Measurements from ENCODE around the gene TBX2.

GRCh38 chr17:61448042-61448441, 48.4 kb downstream of the TBX2 start:
- TF ChIP-seq, protein P1, sequence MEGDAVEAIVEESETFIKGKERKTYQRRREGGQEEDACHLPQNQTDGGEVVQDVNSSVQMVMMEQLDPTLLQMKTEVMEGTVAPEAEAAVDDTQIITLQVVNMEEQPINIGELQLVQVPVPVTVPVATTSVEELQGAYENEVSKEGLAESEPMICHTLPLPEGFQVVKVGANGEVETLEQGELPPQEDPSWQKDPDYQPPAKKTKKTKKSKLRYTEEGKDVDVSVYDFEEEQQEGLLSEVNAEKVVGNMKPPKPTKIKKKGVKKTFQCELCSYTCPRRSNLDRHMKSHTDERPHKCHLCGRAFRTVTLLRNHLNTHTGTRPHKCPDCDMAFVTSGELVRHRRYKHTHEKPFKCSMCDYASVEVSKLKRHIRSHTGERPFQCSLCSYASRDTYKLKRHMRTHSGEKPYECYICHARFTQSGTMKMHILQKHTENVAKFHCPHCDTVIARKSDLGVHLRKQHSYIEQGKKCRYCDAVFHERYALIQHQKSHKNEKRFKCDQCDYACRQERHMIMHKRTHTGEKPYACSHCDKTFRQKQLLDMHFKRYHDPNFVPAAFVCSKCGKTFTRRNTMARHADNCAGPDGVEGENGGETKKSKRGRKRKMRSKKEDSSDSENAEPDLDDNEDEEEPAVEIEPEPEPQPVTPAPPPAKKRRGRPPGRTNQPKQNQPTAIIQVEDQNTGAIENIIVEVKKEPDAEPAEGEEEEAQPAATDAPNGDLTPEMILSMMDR (conservative IDR thresholded peaks at IDR 0.05; ENCODE audit: low read depth, low read length), result no peak
- TF ChIP-seq POLR2A (IDR thresholded peaks at IDR 0.05; ENCODE audit: low read depth, low read length) (no peak), NFE2L2 (IDR thresholded peaks at IDR 0.05; ENCODE audit: low read depth, low read length) (no peak), FOS (IDR thresholded peaks at IDR 0.05; ENCODE audit: low read depth, low read length) (no peak), CEBPB (IDR thresholded peaks at IDR 0.05; ENCODE audit: low read depth, low read length) (no peak), SMC3 (IDR thresholded peaks at IDR 0.05; ENCODE audit: low read depth, low read length) (no peak), RCOR1 (IDR thresholded peaks at IDR 0.05; ENCODE audit: insufficient replicate concordance, low read length) (no peak), RAD21 (IDR thresholded peaks at IDR 0.05; ENCODE audit: low read length) (no peak), BHLHE40 (IDR thresholded peaks at IDR 0.05; ENCODE audit: low read depth, low read length) (no peak), MAZ (IDR thresholded peaks at IDR 0.05; ENCODE audit: borderline replicate concordance, low read depth, low read length) (no peak), MXI1 (IDR thresholded peaks at IDR 0.05; ENCODE audit: borderline replicate concordance, low read depth, low read length) (no peak)
- TF ChIP-seq, protein P2, sequence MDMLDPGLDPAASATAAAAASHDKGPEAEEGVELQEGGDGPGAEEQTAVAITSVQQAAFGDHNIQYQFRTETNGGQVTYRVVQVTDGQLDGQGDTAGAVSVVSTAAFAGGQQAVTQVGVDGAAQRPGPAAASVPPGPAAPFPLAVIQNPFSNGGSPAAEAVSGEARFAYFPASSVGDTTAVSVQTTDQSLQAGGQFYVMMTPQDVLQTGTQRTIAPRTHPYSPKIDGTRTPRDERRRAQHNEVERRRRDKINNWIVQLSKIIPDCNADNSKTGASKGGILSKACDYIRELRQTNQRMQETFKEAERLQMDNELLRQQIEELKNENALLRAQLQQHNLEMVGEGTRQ (IDR thresholded peaks at IDR 0.05; ENCODE audit: low read depth, low read length), result no peak
- TF ChIP-seq, protein P3, sequence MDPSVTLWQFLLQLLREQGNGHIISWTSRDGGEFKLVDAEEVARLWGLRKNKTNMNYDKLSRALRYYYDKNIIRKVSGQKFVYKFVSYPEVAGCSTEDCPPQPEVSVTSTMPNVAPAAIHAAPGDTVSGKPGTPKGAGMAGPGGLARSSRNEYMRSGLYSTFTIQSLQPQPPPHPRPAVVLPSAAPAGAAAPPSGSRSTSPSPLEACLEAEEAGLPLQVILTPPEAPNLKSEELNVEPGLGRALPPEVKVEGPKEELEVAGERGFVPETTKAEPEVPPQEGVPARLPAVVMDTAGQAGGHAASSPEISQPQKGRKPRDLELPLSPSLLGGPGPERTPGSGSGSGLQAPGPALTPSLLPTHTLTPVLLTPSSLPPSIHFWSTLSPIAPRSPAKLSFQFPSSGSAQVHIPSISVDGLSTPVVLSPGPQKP (IDR thresholded peaks at IDR 0.05; ENCODE audit: borderline replicate concordance, low read depth, low read length), result no peak
